Mammary epithelial cell (primary cell): ENCODE data around the gene C1orf50.

ENCODE experiments used
- EZH2 ChIP-seq: IDR thresholded peaks from 2 replicates; pipeline ENCODE4 v1.6.1; 2012; ENCODE audit warnings: low read length, inconsistent platforms, borderline replicate concordance
- TF ChIP-seq, protein P1 (sequence below), 2 donors: IDR thresholded peaks in 1 of 2; conservative IDR thresholded peaks in 1 of 2; 2 replicates each; pipeline ENCODE4 v1.5.1; 2011 to 2012; ENCODE audit warnings: inconsistent platforms in 2 of 2, low read length in 2 of 2, mild to moderate bottlenecking in 2 of 2, control low read depth in 1 of 2, low read depth in 1 of 2; ENCODE audit not compliant: insufficient read depth in 1 of 2; ENCODE audit errors: extremely low read depth in 1 of 2

DNA sequence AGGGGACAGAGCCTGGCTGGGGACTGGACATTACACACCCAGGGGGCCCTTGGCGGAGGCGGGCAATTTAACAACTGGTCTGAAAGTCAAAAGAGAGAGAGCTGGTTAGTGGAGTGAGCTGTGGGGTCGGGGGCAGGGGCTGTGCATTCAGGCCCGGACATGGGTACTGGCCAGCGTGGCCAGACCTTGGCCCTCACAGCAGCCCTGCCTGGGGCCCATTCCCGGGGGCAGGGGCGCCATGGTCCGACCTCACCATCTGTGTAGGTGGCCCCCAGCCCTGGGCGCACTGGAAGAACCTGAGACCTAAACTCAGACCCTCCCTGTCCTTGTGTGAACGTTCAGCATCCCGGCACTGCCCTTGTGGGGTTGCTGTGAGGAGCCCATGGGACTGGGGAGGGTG, 32.0 kb upstream of the C1orf50 start:
- TF ChIP-seq, protein P1, sequence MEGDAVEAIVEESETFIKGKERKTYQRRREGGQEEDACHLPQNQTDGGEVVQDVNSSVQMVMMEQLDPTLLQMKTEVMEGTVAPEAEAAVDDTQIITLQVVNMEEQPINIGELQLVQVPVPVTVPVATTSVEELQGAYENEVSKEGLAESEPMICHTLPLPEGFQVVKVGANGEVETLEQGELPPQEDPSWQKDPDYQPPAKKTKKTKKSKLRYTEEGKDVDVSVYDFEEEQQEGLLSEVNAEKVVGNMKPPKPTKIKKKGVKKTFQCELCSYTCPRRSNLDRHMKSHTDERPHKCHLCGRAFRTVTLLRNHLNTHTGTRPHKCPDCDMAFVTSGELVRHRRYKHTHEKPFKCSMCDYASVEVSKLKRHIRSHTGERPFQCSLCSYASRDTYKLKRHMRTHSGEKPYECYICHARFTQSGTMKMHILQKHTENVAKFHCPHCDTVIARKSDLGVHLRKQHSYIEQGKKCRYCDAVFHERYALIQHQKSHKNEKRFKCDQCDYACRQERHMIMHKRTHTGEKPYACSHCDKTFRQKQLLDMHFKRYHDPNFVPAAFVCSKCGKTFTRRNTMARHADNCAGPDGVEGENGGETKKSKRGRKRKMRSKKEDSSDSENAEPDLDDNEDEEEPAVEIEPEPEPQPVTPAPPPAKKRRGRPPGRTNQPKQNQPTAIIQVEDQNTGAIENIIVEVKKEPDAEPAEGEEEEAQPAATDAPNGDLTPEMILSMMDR (conservative IDR thresholded peaks at IDR 0.05 in 1 of 2, IDR thresholded peaks at IDR 0.05 in 1 of 2; ENCODE audit: extremely low read depth in 1 of 2, insufficient read depth in 1 of 2, low read depth in 1 of 2, low read length in 2 of 2), result no peak
- TF ChIP-seq EZH2, result no peak
